ENCODE measurements around the gene CDKN1A.

DNA sequence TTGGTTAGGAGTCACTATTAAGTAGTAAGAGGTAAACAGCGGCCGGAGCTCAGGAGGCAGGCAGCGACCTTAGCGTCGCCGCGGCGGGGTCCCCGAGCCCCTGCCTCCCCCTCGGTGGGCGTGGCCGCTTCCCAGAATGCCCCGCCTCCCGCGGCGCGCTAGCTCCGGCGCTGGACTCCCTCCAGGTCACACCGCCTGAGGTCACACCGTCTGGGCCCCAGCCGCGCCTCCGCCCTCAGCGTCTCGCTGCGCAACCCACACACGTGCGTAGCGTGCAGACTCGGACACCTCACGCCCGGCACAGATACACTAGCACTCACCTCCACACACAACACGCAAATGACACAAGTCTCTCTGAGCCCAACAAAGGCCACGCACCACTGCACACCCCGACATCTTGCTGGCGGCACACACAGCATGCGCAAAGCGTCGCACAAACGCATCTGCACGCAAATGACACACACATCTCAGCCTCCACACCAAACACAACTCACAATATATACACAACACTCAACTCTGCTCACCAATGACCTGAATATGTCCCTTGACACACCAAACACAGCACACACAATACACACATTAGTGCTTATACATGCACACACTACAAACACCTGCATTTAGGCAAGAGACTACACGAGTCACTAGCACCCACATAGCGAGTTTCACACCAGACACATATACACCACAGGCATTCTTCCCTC is 17.6 kb upstream of the CDKN1A start:
- TF ChIP-seq POLR2A (IDR thresholded peaks at IDR 0.05): no peak
- TF ChIP-seq, protein P1, sequence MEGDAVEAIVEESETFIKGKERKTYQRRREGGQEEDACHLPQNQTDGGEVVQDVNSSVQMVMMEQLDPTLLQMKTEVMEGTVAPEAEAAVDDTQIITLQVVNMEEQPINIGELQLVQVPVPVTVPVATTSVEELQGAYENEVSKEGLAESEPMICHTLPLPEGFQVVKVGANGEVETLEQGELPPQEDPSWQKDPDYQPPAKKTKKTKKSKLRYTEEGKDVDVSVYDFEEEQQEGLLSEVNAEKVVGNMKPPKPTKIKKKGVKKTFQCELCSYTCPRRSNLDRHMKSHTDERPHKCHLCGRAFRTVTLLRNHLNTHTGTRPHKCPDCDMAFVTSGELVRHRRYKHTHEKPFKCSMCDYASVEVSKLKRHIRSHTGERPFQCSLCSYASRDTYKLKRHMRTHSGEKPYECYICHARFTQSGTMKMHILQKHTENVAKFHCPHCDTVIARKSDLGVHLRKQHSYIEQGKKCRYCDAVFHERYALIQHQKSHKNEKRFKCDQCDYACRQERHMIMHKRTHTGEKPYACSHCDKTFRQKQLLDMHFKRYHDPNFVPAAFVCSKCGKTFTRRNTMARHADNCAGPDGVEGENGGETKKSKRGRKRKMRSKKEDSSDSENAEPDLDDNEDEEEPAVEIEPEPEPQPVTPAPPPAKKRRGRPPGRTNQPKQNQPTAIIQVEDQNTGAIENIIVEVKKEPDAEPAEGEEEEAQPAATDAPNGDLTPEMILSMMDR (IDR thresholded peaks at IDR 0.05): no peak
